NCI-H2227 (cell line): ENCODE results near the gene STK11IP.

Experiments
- DNase-seq: peaks from one replicate; lab custom pipeline; 2025; ENCODE audit not compliant: unreplicated experiment; lab: John Stamatoyannopoulos, UW

Gene STK11IP, protein sequence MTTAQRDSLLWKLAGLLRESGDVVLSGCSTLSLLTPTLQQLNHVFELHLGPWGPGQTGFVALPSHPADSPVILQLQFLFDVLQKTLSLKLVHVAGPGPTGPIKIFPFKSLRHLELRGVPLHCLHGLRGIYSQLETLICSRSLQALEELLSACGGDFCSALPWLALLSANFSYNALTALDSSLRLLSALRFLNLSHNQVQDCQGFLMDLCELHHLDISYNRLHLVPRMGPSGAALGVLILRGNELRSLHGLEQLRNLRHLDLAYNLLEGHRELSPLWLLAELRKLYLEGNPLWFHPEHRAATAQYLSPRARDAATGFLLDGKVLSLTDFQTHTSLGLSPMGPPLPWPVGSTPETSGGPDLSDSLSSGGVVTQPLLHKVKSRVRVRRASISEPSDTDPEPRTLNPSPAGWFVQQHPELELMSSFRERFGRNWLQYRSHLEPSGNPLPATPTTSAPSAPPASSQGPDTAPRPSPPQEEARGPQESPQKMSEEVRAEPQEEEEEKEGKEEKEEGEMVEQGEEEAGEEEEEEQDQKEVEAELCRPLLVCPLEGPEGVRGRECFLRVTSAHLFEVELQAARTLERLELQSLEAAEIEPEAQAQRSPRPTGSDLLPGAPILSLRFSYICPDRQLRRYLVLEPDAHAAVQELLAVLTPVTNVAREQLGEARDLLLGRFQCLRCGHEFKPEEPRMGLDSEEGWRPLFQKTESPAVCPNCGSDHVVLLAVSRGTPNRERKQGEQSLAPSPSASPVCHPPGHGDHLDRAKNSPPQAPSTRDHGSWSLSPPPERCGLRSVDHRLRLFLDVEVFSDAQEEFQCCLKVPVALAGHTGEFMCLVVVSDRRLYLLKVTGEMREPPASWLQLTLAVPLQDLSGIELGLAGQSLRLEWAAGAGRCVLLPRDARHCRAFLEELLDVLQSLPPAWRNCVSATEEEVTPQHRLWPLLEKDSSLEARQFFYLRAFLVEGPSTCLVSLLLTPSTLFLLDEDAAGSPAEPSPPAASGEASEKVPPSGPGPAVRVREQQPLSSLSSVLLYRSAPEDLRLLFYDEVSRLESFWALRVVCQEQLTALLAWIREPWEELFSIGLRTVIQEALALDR

DNA sequence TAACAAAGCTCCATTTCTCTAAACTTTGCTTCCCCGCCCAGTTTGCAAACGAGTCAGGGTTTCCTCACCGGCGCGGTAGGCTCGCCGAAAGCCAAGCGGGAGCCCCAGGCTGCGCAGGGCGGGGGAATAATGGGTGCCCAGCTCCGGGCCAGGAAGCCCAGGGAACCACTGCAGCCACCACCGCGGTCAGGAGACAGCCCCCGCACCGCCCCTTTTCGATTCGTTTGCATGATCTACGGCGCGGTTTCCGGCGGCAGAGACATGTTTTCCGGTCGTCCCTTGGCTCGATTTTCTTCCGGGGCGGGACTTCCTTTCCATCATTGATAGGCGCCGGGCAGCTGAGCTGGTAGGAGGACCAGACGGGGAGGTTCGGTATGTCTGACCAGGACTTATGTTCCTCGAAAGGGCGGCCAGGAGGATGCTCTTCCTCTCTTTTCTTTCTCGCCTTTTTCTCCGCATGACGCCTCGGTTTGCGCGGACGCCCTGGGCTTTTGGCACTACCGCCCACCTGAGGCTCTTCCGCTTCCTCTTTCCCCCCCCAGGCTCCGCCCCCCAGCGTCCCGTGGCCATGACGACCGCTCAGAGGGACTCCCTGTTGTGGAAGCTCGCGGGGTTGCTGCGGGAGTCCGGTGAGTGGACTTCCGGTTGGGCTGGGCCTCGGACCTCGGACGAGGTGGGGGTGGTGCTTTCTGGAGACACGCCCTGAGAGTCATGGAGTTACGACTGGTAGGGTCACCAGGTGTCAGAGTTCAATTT, at the start of gene STK11IP:
TSS of gene STK11IP (plus strand) at position 306 of the 756 bp plus-strand sequence. CDS start at position 569, 263 bp downstream.
- DNase-seq, result peak; percentile 98

DNA sequence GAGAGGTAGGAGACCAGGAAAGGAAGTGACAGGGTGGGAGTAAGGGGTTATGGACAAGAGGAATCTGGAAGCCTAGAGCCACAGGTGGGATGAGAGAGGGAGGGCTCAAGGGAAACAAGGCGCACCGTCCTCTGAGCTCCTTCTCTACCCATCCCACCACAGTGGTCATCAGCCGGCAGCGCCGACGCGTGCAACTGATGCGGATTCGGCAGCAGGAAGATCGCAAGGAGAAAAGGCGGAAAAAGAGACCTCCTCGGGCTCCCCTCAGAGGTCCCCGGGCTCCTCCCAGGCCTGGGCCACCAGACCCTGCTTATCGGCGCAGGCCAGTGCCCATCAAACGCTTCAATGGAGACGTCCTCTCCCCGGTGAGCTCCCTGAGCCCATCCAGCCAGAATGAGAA, 48.7 kb upstream of the STK11IP start:
- no peak for DNase-seq

DNA sequence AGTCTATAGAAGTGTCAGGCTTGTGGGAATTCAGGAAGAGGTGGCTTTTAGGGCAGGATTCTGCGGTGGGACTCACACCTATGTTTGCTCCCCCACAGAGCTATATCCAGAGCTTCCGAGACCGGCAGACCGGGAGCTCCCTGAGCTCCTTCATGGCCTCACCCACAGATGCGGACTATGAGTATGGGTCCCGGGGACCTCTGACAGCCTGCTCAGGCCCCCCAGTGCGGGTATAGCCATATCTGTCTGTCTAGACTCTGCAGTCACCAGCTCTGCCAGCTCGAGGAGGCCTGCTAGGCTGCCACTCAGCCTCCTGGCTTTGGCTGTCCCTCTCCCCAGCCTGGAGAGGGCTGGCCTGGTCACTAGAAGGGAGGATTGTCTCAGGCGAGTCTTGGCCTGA, 48.0 kb upstream of the STK11IP start:
- DNase-seq, result no peak

DNA sequence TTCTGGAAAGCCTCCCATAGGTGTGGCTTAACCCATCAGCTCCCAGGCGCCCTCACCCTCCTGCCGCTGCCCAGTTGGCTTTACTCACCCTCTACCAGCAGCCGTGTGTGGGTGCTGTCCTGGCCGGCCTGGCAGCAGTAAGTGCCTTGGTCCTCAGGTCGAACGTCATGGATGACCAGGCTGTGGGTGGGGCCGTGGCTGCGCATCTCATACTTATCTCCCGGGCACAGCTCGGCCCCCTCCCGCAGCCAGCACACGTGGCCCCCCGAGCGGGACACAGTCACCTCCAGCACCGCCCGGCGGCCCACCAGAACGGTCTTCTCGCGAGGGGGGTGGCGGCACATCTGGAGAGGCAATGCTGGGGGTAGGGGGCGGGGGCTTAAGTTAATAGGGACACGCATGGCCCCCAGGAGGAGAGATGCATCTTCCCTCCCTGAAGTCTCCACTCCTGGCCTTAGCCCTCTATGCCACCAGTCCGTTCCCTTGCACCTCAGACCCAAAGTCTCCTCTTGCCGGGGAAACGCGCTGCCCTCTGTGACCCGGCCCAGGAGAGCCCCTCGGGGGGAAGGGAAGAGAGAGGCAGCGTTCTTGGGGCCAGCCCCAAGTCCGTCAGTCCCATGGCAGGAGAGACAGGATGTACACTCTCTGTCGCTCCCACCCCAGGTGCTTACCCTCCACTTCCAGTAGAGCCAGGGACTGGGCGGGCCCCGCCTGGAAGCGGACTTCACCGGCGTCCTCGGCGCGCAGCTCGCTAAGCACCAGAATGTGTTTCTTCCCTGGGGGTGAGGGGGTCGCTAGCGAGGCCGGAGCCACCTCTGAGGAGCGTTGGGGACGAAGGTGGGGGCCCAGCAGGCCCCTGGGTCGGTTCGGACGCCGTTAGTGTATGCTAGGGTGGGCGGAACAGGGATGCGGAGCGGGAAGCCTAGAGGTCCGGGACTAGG, 45.9 kb upstream of the STK11IP start:
- DNase-seq, result peak; percentile 78

DNA sequence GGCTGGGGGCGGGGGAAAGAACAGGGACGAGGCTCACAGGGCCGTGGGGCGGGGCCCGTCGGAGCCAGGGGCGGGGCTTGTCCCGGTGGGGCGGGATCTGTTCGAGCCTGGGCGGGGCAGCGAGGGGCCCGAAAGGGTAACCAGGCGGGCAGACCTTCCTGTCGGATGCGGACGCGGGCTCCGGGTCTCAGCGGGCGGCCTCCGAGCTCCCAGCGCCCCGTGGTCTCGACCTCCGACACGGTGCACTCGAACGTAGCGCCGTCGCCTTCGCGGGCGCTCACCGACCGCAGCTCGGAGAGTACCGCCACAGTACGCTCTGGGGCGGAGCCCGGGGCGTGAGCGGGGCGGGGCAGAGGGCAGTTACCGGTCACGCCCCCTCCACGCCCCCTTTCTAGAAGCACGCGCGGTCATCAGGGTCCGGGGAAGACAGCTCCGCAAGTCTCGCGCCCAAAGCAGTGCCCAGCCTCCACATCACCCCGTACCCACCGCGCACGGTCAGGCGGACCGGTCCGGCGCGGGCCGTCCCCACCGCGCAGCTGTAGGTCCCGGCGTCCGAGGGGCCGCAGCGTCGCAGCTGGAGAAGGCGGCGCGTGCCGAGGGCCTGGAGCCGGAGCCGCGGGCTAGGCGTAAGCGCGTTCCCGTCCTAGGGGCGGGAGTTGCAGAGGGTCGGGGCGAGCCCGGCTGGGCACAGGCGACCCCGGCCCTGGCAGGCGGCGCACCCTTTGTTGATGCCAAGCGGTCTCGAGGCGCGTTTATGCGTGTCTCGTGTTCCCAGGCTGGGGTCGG, 45.1 kb upstream of the STK11IP start:
- peak; percentile 94 for DNase-seq

DNA sequence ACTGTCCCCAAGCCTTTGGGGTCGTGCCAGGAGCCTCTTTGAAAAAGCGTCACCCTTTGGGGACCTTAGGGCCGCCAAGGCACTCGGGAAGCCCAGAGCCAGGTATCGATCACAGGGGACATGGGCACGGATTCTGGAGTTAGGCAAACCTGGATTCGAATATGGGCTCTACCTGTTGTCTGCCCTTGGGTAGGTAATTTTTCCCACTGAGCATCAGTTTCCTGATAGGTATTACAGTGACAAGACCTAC, 44.6 kb upstream of the STK11IP start:
- DNase-seq, result no peak

DNA sequence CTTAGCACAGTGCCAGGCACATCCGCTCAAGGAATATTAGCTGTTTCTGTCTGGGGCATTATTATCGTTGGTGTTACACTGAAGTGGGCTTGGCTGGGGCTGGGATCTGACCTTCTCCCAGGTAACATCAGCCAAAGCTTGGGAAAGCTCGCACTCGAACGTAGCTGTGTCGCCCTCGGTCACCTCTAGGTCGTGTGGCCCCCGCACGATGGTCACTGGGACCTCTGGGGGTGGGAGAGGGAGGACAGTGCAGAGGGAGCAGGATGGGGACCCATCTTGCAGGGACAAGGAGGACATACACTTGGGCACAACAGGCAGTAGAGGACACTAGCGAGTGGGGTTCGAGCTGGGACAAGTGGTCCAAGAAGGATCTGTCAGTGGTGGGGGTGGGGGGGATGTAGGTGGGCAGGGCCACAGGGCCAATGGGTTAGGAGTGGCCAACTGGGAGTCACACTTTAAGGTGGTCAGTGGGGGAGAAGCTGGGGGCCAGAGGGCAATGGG, 44.1 kb upstream of the STK11IP start:
- DNase-seq, result no peak

DNA sequence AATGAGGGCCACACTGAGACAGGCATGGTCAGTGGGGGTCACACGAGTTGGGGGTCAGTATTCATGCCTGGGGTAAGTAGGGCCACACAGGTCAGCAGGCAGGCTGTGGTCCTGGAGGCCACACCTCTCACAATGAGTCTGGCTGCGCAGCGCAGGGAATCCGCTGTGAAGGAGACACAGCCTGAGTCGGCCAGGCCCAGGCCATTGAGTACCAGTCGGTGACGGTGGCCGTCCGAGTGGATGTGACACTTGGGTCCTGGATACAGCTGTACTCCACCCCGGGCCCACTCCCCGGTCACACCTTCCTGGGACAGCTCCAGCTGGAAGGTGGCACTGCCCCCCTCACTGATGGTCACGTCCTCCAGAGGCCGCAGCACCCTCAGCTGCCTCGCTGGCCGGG, 43.3 kb upstream of the STK11IP start:
- DNase-seq, result no peak

DNA sequence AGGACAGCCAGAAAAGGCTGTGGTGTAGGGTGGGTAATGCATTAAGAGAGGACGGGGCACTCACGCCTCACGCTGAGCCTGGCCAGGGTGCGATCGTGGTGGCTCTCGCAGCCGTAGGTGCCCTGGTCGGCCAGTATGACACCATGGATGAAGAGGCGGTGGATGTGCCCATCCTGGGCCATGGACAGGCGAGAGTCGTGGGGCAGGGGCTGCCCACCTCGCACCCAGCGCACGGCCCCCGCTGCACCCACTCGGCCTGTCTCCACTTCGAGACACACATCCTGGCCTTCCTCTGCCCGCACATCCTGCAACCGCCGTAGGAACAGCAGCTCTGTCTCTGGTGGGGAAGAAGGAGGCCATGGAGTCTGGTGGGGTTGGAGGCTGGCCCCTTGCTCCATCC, 41.7 kb upstream of the STK11IP start:
- DNase-seq, result no peak

DNA sequence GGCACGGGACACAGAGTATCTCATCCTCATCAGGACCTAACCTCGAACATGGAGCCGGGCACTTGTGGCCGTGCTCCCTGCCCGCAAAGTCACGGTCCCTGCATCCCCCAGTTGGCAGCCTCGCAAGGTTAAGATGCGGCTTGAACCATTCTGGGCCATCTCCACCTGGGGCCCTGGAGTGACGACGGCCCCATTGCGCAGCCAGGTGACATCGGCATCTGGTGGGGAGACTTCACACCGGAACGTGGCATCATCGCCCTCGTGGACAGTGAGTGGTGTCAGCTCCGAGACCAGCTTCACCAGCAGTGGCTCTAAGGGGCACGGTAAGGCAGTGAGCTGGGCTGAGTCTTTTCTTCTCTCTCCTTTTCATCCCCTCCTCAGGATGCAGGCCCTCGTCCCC, 41.2 kb upstream of the STK11IP start:
- no peak for DNase-seq

DNA sequence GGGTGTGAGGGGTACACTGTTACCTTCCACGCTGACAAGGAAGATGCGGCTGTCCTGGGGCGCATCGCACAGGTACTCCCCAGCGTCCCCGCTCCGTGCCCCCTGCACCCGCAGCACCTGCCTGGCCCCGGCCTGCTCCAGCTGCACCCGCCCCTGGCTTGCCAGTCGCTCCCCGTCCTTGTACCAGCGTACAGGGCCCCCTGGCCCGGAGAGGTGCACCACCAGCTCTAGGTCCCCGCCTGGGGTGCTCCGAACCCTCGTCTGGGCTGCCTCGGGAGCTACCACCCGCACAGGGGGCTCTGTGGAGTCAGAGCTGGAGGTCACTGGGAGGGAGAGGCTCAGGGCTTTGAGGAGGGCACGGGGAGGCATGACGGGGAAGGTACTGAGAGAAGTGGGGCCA, 40.3 kb upstream of the STK11IP start:
- DNase-seq, result no peak

DNA sequence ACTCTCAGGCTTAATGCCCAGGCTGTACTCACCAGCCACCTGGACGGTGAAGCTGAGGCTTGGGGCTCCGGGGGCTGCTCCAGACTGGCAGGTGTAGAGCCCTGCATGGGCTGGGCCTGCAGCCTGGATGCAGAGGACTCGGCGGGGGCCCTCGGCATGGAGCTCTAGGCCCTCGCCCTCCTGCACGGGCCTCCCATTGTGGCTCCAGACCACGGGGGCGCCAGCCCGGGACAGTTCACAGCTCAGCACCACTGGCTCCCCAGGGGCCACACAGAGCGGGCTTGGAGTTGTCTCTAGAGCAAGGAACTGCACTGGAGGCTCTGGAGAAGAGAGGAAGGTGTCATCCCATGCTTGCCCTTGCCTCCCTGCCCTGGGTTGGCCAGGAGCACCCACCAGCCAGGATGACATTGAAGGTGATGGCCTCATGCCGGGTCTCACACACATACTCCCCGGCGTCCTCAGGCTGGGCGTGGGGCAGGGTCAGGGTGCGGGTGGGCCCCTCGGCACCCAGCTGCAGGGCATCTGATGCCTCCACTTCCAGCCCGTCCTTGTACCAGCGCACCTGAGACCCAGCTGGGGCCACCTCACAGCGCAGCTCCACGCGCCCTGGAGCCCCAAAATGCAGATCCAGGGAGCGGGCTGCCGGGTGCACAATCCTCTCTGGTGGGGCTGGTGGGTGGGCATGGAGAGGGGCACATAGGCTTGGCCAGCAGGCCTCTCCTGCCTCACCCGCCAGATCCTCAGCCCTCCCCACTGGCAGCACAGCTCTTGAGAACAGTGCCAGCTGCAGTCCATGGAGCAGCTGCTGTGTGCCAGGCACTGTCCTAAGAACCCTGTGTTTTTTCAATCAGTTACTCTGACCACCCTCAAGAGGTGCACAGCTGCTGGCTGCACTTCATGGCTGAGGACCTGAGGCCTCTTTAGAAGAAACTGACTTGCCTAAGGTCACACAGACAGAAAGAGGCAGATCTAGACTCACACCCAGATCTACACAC, 39.6 kb upstream of the STK11IP start:
- no peak for DNase-seq

DNA sequence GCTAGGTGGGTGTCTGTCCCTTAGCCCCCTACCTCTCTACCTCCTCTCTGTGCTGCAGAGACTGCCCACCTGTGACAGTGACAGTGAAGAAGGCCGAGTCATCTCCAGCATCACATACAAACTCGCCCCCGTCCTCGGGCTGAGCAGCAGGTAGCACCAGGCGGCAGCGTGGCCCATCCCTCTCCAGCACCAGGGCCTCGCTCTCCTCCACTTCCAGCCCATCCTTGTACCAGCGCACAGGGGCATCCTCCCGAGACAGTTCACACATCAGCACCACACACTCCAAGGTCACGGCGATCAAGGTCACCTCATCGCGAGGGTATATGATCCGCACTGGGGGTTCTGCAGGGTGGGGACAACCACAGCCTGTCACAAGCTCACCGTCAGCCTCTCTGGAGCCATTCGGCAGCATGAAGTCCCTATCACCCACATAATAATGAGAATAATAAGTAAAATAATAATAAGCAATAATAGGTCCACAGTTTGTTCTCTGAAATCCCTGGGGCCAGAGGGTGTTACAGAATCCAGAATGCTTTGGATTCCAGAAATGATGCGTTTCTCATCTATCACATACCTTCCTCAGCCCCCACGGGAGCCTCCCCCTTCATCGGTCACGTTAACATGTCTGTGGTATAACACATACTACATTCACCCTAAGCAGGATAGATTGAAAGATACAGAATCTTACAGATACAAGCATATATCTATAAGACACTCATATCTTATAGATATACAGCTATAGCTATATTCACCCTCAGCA, 38.3 kb upstream of the STK11IP start:
- DNase-seq, result no peak

DNA sequence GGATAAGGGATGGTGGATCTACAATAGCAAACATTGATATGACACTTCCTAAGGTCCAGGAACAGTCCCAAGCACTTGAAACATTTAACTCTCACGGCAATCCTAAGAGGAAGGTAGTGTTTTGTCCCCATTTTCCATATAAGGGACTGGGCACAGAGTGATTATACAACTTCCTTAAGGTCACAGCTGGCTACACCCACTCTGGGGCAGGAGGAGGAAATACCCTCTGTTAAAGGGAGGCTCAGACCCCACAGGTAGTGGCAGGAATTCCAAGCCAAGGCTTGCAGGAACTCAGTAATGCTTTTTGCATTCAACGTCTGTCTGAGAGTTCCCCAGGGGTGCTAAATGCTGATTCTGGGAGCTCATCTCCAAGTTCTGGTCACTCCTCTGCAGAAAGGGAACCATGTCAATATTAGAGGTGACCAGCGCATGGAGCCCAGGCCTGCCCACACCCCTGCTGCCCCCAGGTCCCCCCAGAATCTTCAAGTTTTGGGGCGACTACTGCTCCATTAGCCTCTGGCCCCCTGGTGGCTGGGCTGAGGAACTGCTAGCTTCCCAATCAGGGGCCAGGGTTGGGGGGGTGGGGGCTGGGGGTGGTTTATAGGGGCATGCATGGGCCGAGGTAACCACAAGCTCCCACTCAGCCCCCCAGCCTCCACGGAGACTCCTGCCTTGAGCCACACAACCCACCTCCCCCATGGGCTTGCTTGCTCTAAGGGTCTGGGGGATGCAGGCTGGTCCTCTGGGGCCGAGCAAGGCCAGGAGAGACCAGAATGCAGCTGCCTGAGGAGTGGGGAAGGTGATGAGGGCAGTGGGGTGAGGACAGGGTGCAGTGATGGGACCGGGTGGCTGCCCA, 37.4 kb upstream of the STK11IP start:
- no peak for DNase-seq

DNA sequence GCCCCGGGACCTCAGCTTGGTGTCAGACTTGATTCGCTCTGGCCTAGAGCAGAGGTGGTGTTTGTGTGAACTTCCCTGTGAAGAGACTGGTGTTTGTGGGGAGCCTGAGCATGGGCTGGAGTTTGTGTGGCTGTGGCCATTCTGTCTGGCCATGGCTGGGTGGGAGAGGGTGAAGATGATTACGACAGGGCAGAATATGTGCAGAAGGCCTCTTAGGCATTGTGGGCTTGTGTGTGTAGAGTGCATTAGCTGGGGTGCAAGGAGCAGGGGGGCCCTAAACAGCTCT, 36.8 kb upstream of the STK11IP start:
- DNase-seq, result no peak

DNA sequence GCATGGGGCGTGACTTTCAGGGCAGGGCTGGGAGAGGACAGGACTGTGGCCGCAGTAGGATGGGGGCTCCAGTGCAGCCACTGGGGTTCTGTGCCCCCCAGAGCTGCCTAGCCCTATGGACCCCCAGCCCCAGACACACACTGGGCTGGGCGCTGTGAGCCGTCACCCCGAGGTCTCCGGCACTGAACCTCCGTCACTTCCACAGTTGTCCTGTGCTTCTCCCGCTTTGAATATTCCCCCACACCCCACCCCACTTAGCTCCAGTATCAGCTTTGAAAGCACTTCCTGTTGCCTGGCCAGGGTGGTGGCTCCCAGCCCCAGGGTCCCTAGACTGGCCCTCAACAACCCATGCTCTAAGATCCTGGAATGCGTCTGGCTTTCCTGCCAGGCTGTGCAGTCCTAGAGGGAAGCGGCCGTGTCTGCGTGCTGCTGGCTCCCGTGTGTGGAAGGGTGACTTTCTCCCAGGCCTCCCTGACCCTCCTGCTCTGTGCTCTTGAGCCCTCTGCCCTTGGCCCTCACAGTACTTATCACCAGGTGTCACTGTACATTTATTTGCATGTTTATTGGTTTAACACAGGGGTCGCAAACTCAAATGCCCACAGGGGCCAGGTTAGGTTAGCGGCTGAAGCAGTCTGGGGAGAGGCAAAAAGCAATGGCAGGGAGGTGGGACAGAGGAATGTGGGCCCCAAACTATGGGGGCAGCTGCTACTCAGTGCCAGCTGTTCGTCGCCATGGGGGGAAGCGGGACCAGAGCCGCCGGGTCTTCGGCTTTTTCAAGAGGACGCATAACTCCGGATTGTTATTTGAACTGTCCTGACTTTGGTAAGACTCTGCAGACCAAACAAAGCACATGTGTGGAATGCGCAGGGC, 36.2 kb upstream of the STK11IP start:
- no peak for DNase-seq
